IMR-90 (cell line): Measurements from ENCODE around the gene WDR27. TPM values are rescaled to one million over a fixed set of nuclear protein-coding genes. Genes with fewer than 3 reads are reported as not detected.

Source experiments
- ATAC-seq: fragments of 200-7000 bp; cut with Tn5 transposase; 2 replicates; pipeline ENCODE4 v1.9.1; 2020; ENCODE audit warnings: low read depth, mild to moderate bottlenecking, moderate library complexity
- BruUV-seq: library from RNA; stranded (reverse); fragments of 400-500 nt; replicated peaks from 2 replicates; lab custom pipeline; 2021; lab: Mats Ljungman, UMichigan
- CTCF ChIA-PET: fragments of 300-600 bp; formaldehyde crosslinking; extraction: SDS; loops from one replicate; lab custom pipeline; 2021; ENCODE audit warnings: antibody characterized with exemption; lab: Yijun Ruan, JAX
- POLR2A ChIA-PET: fragments of 300-600 bp; sonication (Branson Sonifier 250); formaldehyde crosslinking; loops from one replicate; lab custom pipeline; 2022; ENCODE audit warnings: antibody characterized with exemption; ENCODE audit not compliant: unreplicated experiment; lab: Charles Lee
- DNase-seq: peaks from one replicate; pipeline ENCODE4 v3.0.0; 2013
- H2AFZ ChIP-seq: replicated peaks from 2 replicates; pipeline ENCODE3; 2013; ENCODE audit warnings: low read length, mild to moderate bottlenecking; ENCODE audit not compliant: poor library complexity
- H2AK5ac ChIP-seq: 2 replicates; pipeline ENCODE4 v1.6.1; 2013; ENCODE audit warnings: low read depth, low read length, inconsistent platforms
- H2AK9ac ChIP-seq: replicated peaks from 2 replicates; pipeline ENCODE3; 2013; ENCODE audit warnings: mild to moderate bottlenecking, low read depth, low read length, moderate library complexity; ENCODE audit not compliant: poor library complexity
- H2BK120ac ChIP-seq: 2 replicates; pipeline ENCODE4 v1.6.1; 2013; ENCODE audit warnings: low read depth, low read length, inconsistent platforms
- H2BK15ac ChIP-seq: 3 replicates; pipeline ENCODE4 v1.6.1; 2013; ENCODE audit warnings: low read depth, low read length, inconsistent platforms
- H2BK20ac ChIP-seq: 2 replicates; pipeline ENCODE4 v1.6.1; 2013; ENCODE audit warnings: low read depth, mild to moderate bottlenecking, inconsistent platforms, low read length, moderate library complexity
- H2BK5ac ChIP-seq: 2 replicates; pipeline ENCODE4 v1.6.1; 2013; ENCODE audit warnings: mild to moderate bottlenecking, low read depth, low read length, inconsistent platforms; ENCODE audit not compliant: poor library complexity, severe bottlenecking
- H3K14ac ChIP-seq: replicated peaks from 2 replicates; pipeline ENCODE4 v1.6.1; 2013; ENCODE audit warnings: low read depth, low read length, inconsistent platforms
- H3K18ac ChIP-seq: 2 replicates; pipeline ENCODE4 v1.6.1; 2013; ENCODE audit warnings: low read depth, low read length, control low read depth
- H3K23ac ChIP-seq: 2 replicates; pipeline ENCODE4 v1.6.1; 2013; ENCODE audit warnings: low read depth, low read length, inconsistent platforms
- H3K27ac ChIP-seq: 2 replicates; pipeline ENCODE4 v1.5.1; 2013; ENCODE audit warnings: mild to moderate bottlenecking, control low read depth, low read length; ENCODE audit not compliant: insufficient read depth
- H3K27me3 ChIP-seq: 2 replicates; pipeline ENCODE4 v1.6.1; 2013; ENCODE audit warnings: low read length; ENCODE audit not compliant: control insufficient read depth, insufficient read depth
- H3K36me3 ChIP-seq: 2 replicates; pipeline ENCODE4 v1.6.1; 2013; ENCODE audit warnings: low read length, mixed read lengths; ENCODE audit not compliant: control insufficient read depth, insufficient read depth
- H3K4ac ChIP-seq: 2 replicates; pipeline ENCODE4 v1.6.1; 2013; ENCODE audit warnings: low read depth, low read length, inconsistent platforms
- H3K4me1 ChIP-seq: 2 replicates; pipeline ENCODE4 v1.6.1; 2013; ENCODE audit warnings: low read length, mixed read lengths; ENCODE audit not compliant: control insufficient read depth, insufficient read depth
- H3K4me2 ChIP-seq: 2 replicates; pipeline ENCODE4 v1.6.1; 2013; ENCODE audit warnings: low read depth, mild to moderate bottlenecking, control low read depth, low read length, moderate library complexity
- H3K4me3 ChIP-seq: 2 replicates; pipeline ENCODE4 v1.5.1; 2013; ENCODE audit warnings: low read depth, mild to moderate bottlenecking, control low read depth, low read length, moderate library complexity; ENCODE audit not compliant: insufficient read depth
- H3K56ac ChIP-seq: 2 replicates; pipeline ENCODE4 v1.6.1; 2013; ENCODE audit warnings: low read length, inconsistent platforms; ENCODE audit not compliant: insufficient read depth; ENCODE audit errors: extremely low read depth
- H3K79me1 ChIP-seq, 2 experiments: 2 replicates each; pipeline ENCODE4 v1.6.1; 2013; ENCODE audit warnings: low read length in 2 of 2, inconsistent platforms in 1 of 2, low read depth in 1 of 2
- H3K9ac ChIP-seq: 2 replicates; pipeline ENCODE4 v1.6.1; 2013; ENCODE audit warnings: low read depth, low read length, control low read depth
- H3K9me1 ChIP-seq: 2 replicates; pipeline ENCODE4 v1.6.1; 2013; ENCODE audit warnings: low read length, inconsistent platforms; ENCODE audit not compliant: insufficient read depth
- H3K9me3 ChIP-seq: 2 replicates; pipeline ENCODE4 v1.6.1; 2013; ENCODE audit warnings: low read length; ENCODE audit not compliant: control insufficient read depth, insufficient read depth
- H4K20me1 ChIP-seq: 2 replicates; pipeline ENCODE4 v1.6.1; 2013; ENCODE audit warnings: low read length, inconsistent platforms; ENCODE audit not compliant: insufficient read depth
- H4K5ac ChIP-seq: 2 replicates; pipeline ENCODE4 v1.6.1; 2013; ENCODE audit warnings: mild to moderate bottlenecking, low read depth, low read length, control low read depth
- H4K8ac ChIP-seq, 2 experiments: 2 replicates each; pipeline ENCODE4 v1.6.1; 2013; ENCODE audit warnings: low read depth in 2 of 2, low read length in 2 of 2, control low read depth in 1 of 2, inconsistent platforms in 1 of 2
- H4K91ac ChIP-seq: 2 replicates; pipeline ENCODE4 v1.6.1; 2013; ENCODE audit warnings: low read depth, low read length, inconsistent platforms; ENCODE audit not compliant: insufficient read depth
- CEBPB ChIP-seq: IDR thresholded peaks from 2 replicates; pipeline ENCODE4 v1.6.1; 2012; ENCODE audit warnings: low read depth, low read length, improper control_type of control experiment
- CTCF ChIP-seq: conservative IDR thresholded peaks from 2 replicates; pipeline ENCODE4 v1.5.1; 2012; ENCODE audit warnings: mild to moderate bottlenecking, low read depth, low read length, improper control_type of control experiment
- ELK1 ChIP-seq: fragments of 150-350 bp; IDR thresholded peaks from 2 replicates; pipeline ENCODE4 v1.6.1; 2016; ENCODE audit warnings: low read depth, mild to moderate bottlenecking, low read length, moderate library complexity, borderline replicate concordance
- FOS ChIP-seq: fragments of 150-350 bp; IDR thresholded peaks from 2 replicates; pipeline ENCODE4 v1.6.1; 2016; ENCODE audit warnings: low read depth, low read length
- MAFK ChIP-seq: IDR thresholded peaks from 2 replicates; pipeline ENCODE4 v1.6.1; 2012; ENCODE audit warnings: low read depth, low read length, improper control_type of control experiment
- MXI1 ChIP-seq: IDR thresholded peaks from 2 replicates; pipeline ENCODE4 v1.6.1; 2012; ENCODE audit warnings: low read depth, mild to moderate bottlenecking, low read length, moderate library complexity, borderline replicate concordance
- POLR2A ChIP-seq: IDR thresholded peaks from 2 replicates; pipeline ENCODE4 v1.6.1; 2012; ENCODE audit warnings: mild to moderate bottlenecking, low read depth, low read length
- RCOR1 ChIP-seq: IDR thresholded peaks from 2 replicates; pipeline ENCODE4 v1.6.1; 2012; ENCODE audit warnings: mild to moderate bottlenecking, low read length, improper control_type of control experiment; ENCODE audit not compliant: insufficient replicate concordance
- RFX5 ChIP-seq: IDR thresholded peaks from 2 replicates; pipeline ENCODE4 v1.8.0; 2012; ENCODE audit warnings: low read depth, mild to moderate bottlenecking, low read length, moderate library complexity
- USF2 ChIP-seq: fragments of 150-350 bp; IDR thresholded peaks from 2 replicates; pipeline ENCODE4 v1.6.1; 2017; ENCODE audit warnings: mild to moderate bottlenecking, antibody characterized with exemption, low read length, low read depth
- WGBS, 2 experiments: methylation state at CpG; one replicate each; pipeline versions ENCODE4 v1.1.5 to v1.1.7; 2013; ENCODE audit warnings: missing lambda C conversion rate in 2 of 2; ENCODE audit not compliant: insufficient read length in 1 of 2; ENCODE audit errors: extremely low coverage in 2 of 2; 5-methylcytosine and 5-hydroxymethylcytosine counted together
- dilution Hi-C: fragments of 300-500 bp; cut with HindIII; formaldehyde crosslinking; loops from one replicate; pipeline ENCODE4 v1.14.3; 2018; ENCODE audit warnings: low sequenced_read_pairs; ENCODE audit not compliant: unreplicated experiment
- in situ Hi-C: fragments of 300-500 bp; cut with MboI; formaldehyde crosslinking; loops from 3 replicates; pipeline ENCODE4 v1.14.3; 2019; ENCODE audit warnings: low sequenced_read_pairs, inconsistent platforms, mixed read lengths
- intact Hi-C: fragments of 100-400 bp; cut with micrococcal nuclease; formaldehyde crosslinking; loops from 2 replicates; pipeline ENCODE4 v1.10.0; 2022
- polyA plus RNA-seq, 3 experiments: library from polyadenylated mRNA; depleted of rRNA; stranded (reverse); fragments of >200 nt; gene quantifications; 2 replicates each; pipeline ENCODE4 v1.2.3, GENCODE V29; 2012; ENCODE audit warnings: low replicate concordance in 1 of 3
- total RNA-seq: library from RNA; depleted of rRNA; stranded (reverse); fragments of >200 nt; gene quantifications from 2 replicates; pipeline ENCODE4 v1.2.3, GENCODE V29; 2012

The WDR27 gene
- total and polyA plus RNA-seq, 2 of the 4 experiments (the other 2 are of a cell fraction), result 7.0 to 18.5 TPM

GRCh38 chr6:169536446-169537170, 165.2 kb downstream of the WDR27 start:
- Histone ChIP-seq H3K9ac (no peak overlapping the region), H3K79me1 (no peaks in the 10 kb centered on the region), H4K8ac (peak overlapping the region in 1 of 2 experiments; percentile 82; a peak in 3 of 4 replicates), H2AK5ac (peak overlapping the region; percentile 61; the same call in 1 of the 2 replicates), H2BK120ac (peak overlapping the region; percentile 88), H2BK15ac (peak overlapping the region; percentile 71; the same call in 1 of the 3 replicates), H2BK20ac (peak overlapping the region; percentile 95), H3K4me1 (peaks cover 13% of the 10 kb centered on the region), H3K4me3 (no peak overlapping the region), H3K27me3 (no peaks in the 10 kb centered on the region), H3K23ac (peak overlapping the region; percentile 80; the same call in 1 of the 2 replicates), H4K5ac (peak overlapping the region; percentile 87; the same call in 1 of the 2 replicates), H2BK5ac (peak overlapping the region; percentile 98), H3K27ac (peak overlapping the region; percentile 87; the same call in 1 of the 2 replicates), H3K9me1 (0 out of 2 replicates have a peak, but pooled peaks cover 2% of the 10 kb centered on the region), H3K18ac (peak overlapping the region; percentile 94), H2AFZ (no peak overlapping the region), H3K56ac (peak overlapping the region; percentile 68), H3K14ac (0 out of 2 replicates have a peak overlapping the region, but pooled peaks have one; percentile 44), H2AK9ac (no peak overlapping the region), H4K20me1 (no peaks in the 10 kb centered on the region), H3K4me2 (peak overlapping the region; percentile 57; the same call in 1 of the 2 replicates), H4K91ac (peak overlapping the region; percentile 82; the same call in 1 of the 2 replicates), H3K9me3 (peaks cover 9% of the 10 kb centered on the region; the same call in 1 of the 2 replicates), H3K4ac (peak overlapping the region; percentile 56), H3K36me3 (no peaks in the 10 kb centered on the region)
- dilution Hi-C loops (no loop called here), in situ Hi-C loops (no loop called here), intact Hi-C loops (loop anchor here (1.0 to 5.0 kb wide), 2 partner anchors 51 to 82 kb away; no protein-coding TSS in a partner anchor)
- ChIA-PET CTCF (interaction anchor here (0.7 to 1.5 kb wide), 2 partner anchors 165 to 473 kb away, joined by 3 to 4 read pairs; no protein-coding TSS in a partner anchor), POLR2A (no interaction called here)
- ATAC-seq (peak; percentile 80), DNase-seq (peak; percentile 93)
- no peak for TF ChIP-seq MXI1
- TF ChIP-seq USF2, result no peak
- no peak for TF ChIP-seq RFX5
- TF ChIP-seq ELK1, result no peak
- no peak for TF ChIP-seq CTCF
- peak; percentile 79 for TF ChIP-seq FOS
- TF ChIP-seq POLR2A, result no peak
- TF ChIP-seq RCOR1, result no peak
- TF ChIP-seq MAFK, result no peak
- TF ChIP-seq CEBPB, result peak; percentile 81
- no TSS peak for BruUV-seq
- WGBS, 2 experiments, result no CpG with 5 or more reads among the region's 5 CpGs
